Stimulated activated CD4-positive, alpha-beta T cell treated with anti-CD3 and anti-CD28 coated beads, Interleukin-1b, Interleukin-23, amount 100 ng/mL, for 4 hours (primary cell): Measurements from ENCODE around the gene RDX.

ENCODE experiments used
- DNase-seq, 2 donors: peaks; one replicate each; pipeline ENCODE4 v3.0.0-alpha.2; 2020; ENCODE audit warnings: low read depth in 2 of 2

Gene RDX

GRCh38 chr11:110173811-110174644, 122.4 kb downstream of the RDX start:
- DNase-seq: peak; percentile 37 to 50

GRCh38 chr11:110172468-110173065, 123.8 kb downstream of the RDX start:
- no peak for DNase-seq

GRCh38 chr11:110169738-110170137, 126.7 kb downstream of the RDX start:
- no peak for DNase-seq

- no peak for DNase-seq
These were observed 128.2 kb downstream of the RDX start for GRCh38 chr11:110168033-110168803.

- DNase-seq: no peak
These were observed 131.1 kb downstream of the RDX start for GRCh38 chr11:110165039-110165925.

GRCh38 chr11:110162216-110162615, 134.2 kb downstream of the RDX start:
- no peak for DNase-seq

GRCh38 chr11:110161061-110161460, 135.4 kb downstream of the RDX start:
- DNase-seq: no peak

- no peak for DNase-seq
These were observed 136.0 kb downstream of the RDX start for GRCh38 chr11:110160437-110160836.

GRCh38 chr11:110160016-110160415, 136.4 kb downstream of the RDX start:
- DNase-seq: no peak

GRCh38 chr11:110159476-110159875, 136.9 kb downstream of the RDX start:
- no peak for DNase-seq

- DNase-seq: no peak
These were observed 137.9 kb downstream of the RDX start for GRCh38 chr11:110158317-110159200.

- DNase-seq: no peak
These were observed 139.9 kb downstream of the RDX start for GRCh38 chr11:110156503-110156902.

GRCh38 chr11:110153474-110153873, 142.9 kb downstream of the RDX start:
- DNase-seq: no peak

- no peak for DNase-seq
These were observed 144.2 kb downstream of the RDX start for GRCh38 chr11:110152199-110152598.

- DNase-seq: no peak
These were observed 147.4 kb downstream of the RDX start for GRCh38 chr11:110148775-110149744.

GRCh38 chr11:110147962-110148709, 148.3 kb downstream of the RDX start:
- DNase-seq: no peak

- DNase-seq: no peak
These were observed 154.6 kb downstream of the RDX start for GRCh38 chr11:110141812-110142211.

- no peak for DNase-seq
These were observed 162.3 kb downstream of the RDX start for GRCh38 chr11:110134110-110134509.

GRCh38 chr11:110133160-110133559, 163.3 kb downstream of the RDX start:
- DNase-seq: no peak
